AG09309 (cell line): ENCODE measurements around the gene LDHB.
A peak's percentile ranks its signal among the peaks of the same experiment; 100 is the strongest.

Experiments
- DNase-seq: peaks from one replicate; pipeline ENCODE4 v3.0.0-alpha.2; 2010; ENCODE audit warnings: low read depth
- H3K4me3 ChIP-seq: 2 replicates; pipeline ENCODE4 v1.5.1; 2011; ENCODE audit warnings: mild to moderate bottlenecking, low read depth, low read length, moderate library complexity; ENCODE audit not compliant: control insufficient read depth
- CTCF ChIP-seq: IDR thresholded peaks from 2 replicates; pipeline ENCODE4 v1.5.1; 2011; ENCODE audit warnings: mild to moderate bottlenecking, low read depth, low read length, inconsistent platforms; ENCODE audit not compliant: insufficient read depth, control insufficient read depth; ENCODE audit errors: missing control alignments

Gene LDHB

DNA sequence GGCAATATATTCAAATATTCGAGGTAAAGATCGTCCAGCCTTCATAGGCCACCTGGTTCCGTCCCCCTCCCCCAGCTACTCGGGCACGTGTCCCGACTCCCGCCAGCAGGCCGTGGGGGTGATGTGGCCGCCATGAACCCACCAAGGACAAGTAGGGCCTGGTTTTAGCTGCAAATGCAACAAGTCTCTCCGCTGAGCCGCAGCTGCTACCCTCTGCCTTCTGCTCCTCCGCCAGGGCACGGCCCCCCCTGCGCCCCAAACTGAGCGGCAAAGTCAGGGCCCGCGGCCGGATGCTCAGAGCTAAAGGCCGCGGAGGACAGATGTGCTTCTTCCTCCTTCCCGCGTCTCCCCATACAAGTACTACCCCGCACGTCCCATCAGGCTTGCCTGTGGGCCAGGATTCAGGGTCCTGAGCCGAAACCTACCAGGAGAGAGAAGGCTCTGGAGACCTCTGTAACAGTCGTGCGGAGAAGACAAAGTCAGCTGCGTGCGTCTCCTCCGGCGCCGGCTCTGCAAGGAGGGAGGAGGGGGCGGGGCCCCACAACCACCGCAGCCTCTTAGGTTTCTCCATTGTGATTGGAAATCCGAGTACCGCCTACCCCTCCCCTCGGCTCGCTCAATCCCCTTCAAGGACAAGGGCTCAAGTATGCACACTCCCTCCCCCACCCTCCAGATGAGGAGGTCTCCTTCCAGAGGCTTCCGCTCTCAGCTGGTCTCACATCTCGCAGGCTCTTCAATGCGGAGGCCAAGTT is at the start of gene LDHB:
Gene LDHB (minus strand): TSS at position 517 of the 752 bp plus-strand sequence. CDS start 3,171 bp downstream, outside the sequence.
- DNase-seq, result peak; percentile 76
- peak within 1 kb of the TSS; percentile 80 for H3K4me3 ChIP-seq
- TF ChIP-seq CTCF, result no peak

DNA sequence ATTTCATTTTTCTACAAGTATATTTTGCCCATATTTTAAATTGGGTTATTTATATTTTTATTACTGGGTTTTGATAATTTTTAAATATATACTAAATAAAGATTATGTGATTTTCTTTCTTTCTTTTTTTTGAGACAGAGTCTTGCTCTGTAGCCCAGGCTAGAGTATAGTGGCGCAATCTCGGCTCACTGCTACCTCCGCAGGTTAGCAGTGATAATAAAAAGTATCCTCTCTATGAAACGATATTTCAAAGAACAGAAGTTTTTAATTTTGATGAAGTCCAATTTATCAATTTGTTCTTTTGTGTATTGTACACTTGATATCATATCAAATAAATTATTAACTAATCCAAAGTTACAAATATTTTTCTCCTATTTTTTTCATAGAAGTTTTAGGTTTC is 47.2 kb upstream of the LDHB start:
- TF ChIP-seq CTCF, result no peak
- no peak for DNase-seq
- H3K4me3 ChIP-seq, result no peak overlapping the region

DNA sequence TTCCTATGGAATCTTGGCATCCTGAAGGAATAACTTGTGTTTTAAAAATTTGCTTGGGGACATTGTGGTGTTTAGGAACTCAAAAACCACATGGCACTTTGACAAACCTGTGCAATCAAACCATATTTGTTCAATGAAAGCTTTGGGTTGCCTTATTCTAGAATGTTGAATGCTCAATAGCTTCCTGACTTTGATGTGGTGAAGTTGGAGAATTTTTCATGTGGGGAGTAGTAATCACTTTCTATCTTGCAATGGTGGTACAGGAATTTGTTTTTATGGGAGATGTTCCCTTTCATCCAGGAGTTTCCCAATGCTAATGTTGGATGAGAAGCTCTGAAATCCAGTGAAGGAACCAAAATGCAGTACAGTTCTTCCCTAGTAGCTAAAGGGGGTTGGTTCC is 42.2 kb upstream of the LDHB start:
- TF ChIP-seq CTCF, result no peak

GRCh38 chr12:21697904-21698630 is 40.4 kb upstream of the LDHB start:
- DNase-seq, result no peak
- H3K4me3 ChIP-seq, result no peak overlapping the region
- peak; percentile 35 for TF ChIP-seq CTCF

More for the DNA sequence above, 42.2 kb upstream of the LDHB start:
- no peak for DNase-seq
- H3K4me3 ChIP-seq, result no peak overlapping the region

- no peak overlapping the region for H3K4me3 ChIP-seq
- DNase-seq, result no peak
- TF ChIP-seq CTCF, result no peak
These were observed 39.0 kb upstream of the LDHB start for GRCh38 chr12:21696625-21697024.

DNA sequence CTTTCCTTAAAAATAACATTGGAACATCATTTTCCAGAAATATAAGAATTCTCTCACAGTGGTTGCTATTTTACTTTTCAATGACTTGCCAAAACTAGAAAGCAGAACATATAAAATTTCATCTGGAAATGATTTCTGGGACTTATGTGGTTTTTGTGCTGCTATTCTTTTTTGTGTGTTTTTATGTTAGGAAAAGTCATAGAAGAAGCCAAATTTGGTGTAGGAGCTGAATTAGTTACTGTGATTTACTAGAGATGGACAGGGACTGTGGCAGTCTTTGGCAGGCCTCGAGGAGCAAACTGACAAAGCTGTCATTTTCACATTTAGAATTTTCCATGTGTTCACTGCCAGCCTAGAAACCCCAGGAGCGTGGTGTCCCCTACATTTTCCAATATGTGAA is 38.3 kb upstream of the LDHB start:
- TF ChIP-seq CTCF, result no peak
- H3K4me3 ChIP-seq, result no peak overlapping the region
- DNase-seq, result no peak
